HL-60 (cell line): ENCODE results near the gene KLHDC4.

ENCODE experiments used
- DNase-seq, 2 experiments: peaks; one replicate each; pipeline ENCODE4 v3.0.0-alpha.2; 2010 to 2020; ENCODE audit warnings: low read depth in 1 of 2, low spot score in 1 of 2
- H3K27ac ChIP-seq: fragments of 250-450 bp; sonication (Bioruptor Pico); replicated peaks from 2 replicates; pipeline ENCODE4 v1.5.1; 2020; ENCODE audit warnings: mild to moderate bottlenecking, moderate library complexity
- H3K27me3 ChIP-seq: fragments of 250-450 bp; sonication (Bioruptor Pico); 2 replicates; pipeline ENCODE4 v1.5.1; 2021; ENCODE audit warnings: mild to moderate bottlenecking, moderate library complexity; ENCODE audit not compliant: insufficient read depth, poor library complexity, severe bottlenecking
- H3K4me3 ChIP-seq: replicated peaks from 2 replicates; pipeline ENCODE4 v1.5.1; 2011; ENCODE audit warnings: mild to moderate bottlenecking, control low read depth, low read length; ENCODE audit not compliant: insufficient read depth
- GABPA ChIP-seq: IDR thresholded peaks from 2 replicates; pipeline ENCODE4 v1.6.1; 2012; ENCODE audit warnings: low read depth
- POLR2AphosphoS5 ChIP-seq: IDR thresholded peaks from 2 replicates; pipeline ENCODE4 v1.6.1; 2012; ENCODE audit warnings: low read depth
- SPI1 ChIP-seq: IDR thresholded peaks from 2 replicates; pipeline ENCODE4 v1.6.1; 2012; ENCODE audit warnings: low read depth, mild to moderate bottlenecking, borderline replicate concordance
- TF ChIP-seq, protein P1 (sequence below): IDR thresholded peaks from 2 replicates; pipeline ENCODE4 v1.6.1; 2012; ENCODE audit warnings: low read depth; ENCODE audit not compliant: insufficient replicate concordance
- TF ChIP-seq, protein P2 (sequence below): IDR thresholded peaks from one replicate; pipeline ENCODE4 v1.5.1; 2011; ENCODE audit warnings: low read length, control low read depth, inconsistent platforms; ENCODE audit not compliant: insufficient read depth

KLHDC4 gene

GRCh38 chr16:87731607-87732006 is 34.2 kb downstream of the KLHDC4 start:
- H3K4me3 ChIP-seq, result no peak overlapping the region
- no peak for DNase-seq
- H3K27ac ChIP-seq, result no peak overlapping the region
- TF ChIP-seq, protein P1, sequence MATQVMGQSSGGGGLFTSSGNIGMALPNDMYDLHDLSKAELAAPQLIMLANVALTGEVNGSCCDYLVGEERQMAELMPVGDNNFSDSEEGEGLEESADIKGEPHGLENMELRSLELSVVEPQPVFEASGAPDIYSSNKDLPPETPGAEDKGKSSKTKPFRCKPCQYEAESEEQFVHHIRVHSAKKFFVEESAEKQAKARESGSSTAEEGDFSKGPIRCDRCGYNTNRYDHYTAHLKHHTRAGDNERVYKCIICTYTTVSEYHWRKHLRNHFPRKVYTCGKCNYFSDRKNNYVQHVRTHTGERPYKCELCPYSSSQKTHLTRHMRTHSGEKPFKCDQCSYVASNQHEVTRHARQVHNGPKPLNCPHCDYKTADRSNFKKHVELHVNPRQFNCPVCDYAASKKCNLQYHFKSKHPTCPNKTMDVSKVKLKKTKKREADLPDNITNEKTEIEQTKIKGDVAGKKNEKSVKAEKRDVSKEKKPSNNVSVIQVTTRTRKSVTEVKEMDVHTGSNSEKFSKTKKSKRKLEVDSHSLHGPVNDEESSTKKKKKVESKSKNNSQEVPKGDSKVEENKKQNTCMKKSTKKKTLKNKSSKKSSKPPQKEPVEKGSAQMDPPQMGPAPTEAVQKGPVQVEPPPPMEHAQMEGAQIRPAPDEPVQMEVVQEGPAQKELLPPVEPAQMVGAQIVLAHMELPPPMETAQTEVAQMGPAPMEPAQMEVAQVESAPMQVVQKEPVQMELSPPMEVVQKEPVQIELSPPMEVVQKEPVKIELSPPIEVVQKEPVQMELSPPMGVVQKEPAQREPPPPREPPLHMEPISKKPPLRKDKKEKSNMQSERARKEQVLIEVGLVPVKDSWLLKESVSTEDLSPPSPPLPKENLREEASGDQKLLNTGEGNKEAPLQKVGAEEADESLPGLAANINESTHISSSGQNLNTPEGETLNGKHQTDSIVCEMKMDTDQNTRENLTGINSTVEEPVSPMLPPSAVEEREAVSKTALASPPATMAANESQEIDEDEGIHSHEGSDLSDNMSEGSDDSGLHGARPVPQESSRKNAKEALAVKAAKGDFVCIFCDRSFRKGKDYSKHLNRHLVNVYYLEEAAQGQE, result no peak
- TF ChIP-seq SPI1 (no peak), GABPA (no peak), POLR2AphosphoS5 (no peak)
- TF ChIP-seq, protein P2, sequence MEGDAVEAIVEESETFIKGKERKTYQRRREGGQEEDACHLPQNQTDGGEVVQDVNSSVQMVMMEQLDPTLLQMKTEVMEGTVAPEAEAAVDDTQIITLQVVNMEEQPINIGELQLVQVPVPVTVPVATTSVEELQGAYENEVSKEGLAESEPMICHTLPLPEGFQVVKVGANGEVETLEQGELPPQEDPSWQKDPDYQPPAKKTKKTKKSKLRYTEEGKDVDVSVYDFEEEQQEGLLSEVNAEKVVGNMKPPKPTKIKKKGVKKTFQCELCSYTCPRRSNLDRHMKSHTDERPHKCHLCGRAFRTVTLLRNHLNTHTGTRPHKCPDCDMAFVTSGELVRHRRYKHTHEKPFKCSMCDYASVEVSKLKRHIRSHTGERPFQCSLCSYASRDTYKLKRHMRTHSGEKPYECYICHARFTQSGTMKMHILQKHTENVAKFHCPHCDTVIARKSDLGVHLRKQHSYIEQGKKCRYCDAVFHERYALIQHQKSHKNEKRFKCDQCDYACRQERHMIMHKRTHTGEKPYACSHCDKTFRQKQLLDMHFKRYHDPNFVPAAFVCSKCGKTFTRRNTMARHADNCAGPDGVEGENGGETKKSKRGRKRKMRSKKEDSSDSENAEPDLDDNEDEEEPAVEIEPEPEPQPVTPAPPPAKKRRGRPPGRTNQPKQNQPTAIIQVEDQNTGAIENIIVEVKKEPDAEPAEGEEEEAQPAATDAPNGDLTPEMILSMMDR, result no peak
- no peaks in the 10 kb centered on the region for H3K27me3 ChIP-seq

GRCh38 chr16:87729266-87729954 is 36.4 kb downstream of the KLHDC4 start:
- DNase-seq, result no peak
- Histone ChIP-seq H3K27ac (no peak overlapping the region), H3K27me3 (no peaks in the 10 kb centered on the region), H3K4me3 (no peak overlapping the region)
- TF ChIP-seq, protein P2, result no peak
- TF ChIP-seq SPI1 (no peak), GABPA (no peak)
- TF ChIP-seq, protein P1, result no peak

GRCh38 chr16:87728026-87728425 is 37.8 kb downstream of the KLHDC4 start:
- no peak for TF ChIP-seq SPI1
- TF ChIP-seq, protein P2, result no peak
- TF ChIP-seq GABPA, result no peak
- TF ChIP-seq POLR2AphosphoS5, result no peak
- TF ChIP-seq, protein P1, result no peak
- no peak overlapping the region for H3K27ac ChIP-seq

More at GRCh38 chr16:87728026-87728425, 37.8 kb downstream of the KLHDC4 start:
- Histone ChIP-seq H3K4me3 (no peak overlapping the region), H3K27me3 (no peaks in the 10 kb centered on the region)
- no peak for DNase-seq
